K562 (cell line): Measurements from ENCODE around the gene HPN. TPM values are rescaled to one million over a fixed set of nuclear protein-coding genes. Genes with fewer than 3 reads are reported as not detected.

Source experiments
- ATAC-seq: fragments of 200-7000 bp; cut with Tn5 transposase; 3 replicates; pipeline ENCODE4 v1.9.1; 2020; ENCODE audit warnings: moderate library complexity
- BruUV-seq: library from RNA; stranded (reverse); fragments of 400-500 nt; replicated peaks from 2 replicates; lab custom pipeline; 2021; lab: Mats Ljungman, UMichigan
- CTCF ChIA-PET: fragments of 300-600 bp; formaldehyde crosslinking; extraction: SDS; loops from one replicate; lab custom pipeline; 2021; ENCODE audit warnings: low intra/inter-chr PET ratio; lab: Yijun Ruan, JAX
- POLR2A ChIA-PET: fragments of 300-600, 350-650 bp; sonication (Branson Sonifier 250); formaldehyde crosslinking; extraction: SDS; loops from one replicate; lab custom pipeline; 2021; ENCODE audit warnings: antibody characterized with exemption, inconsistent platforms; lab: Yijun Ruan, JAX
- DNase-seq, 4 experiments: peaks; one replicate each; pipeline versions ENCODE4 v3.0.0 to v3.0.0-alpha.2; 2011 to 2018; ENCODE audit warnings: low spot score in 3 of 4, mixed read lengths in 3 of 4; ENCODE audit errors: extremely low read depth in 1 of 4
- FAIRE-seq: peaks from 2 replicates; lab custom pipeline; 2011; peaks lifted over from hg19 to GRCh38; lab: Jason Lieb, UNC
- H2AFZ ChIP-seq: 2 replicates; pipeline ENCODE4 v1.6.0; 2011; ENCODE audit warnings: low read depth, low read length, control low read depth, inconsistent platforms
- H3K27ac ChIP-seq: fragments of 200-600 bp; 3 replicates; pipeline ENCODE4 v1.8.0; 2011; ENCODE audit warnings: low read depth, mild to moderate bottlenecking, control low read depth, inconsistent platforms, low read length, moderate library complexity, mixed read lengths; ENCODE audit errors: extremely low read depth
- H3K27me3 ChIP-seq, 2 experiments: fragments of 300-600 bp in 1 of 2; 2 replicates in 1 of 2; 3 replicates in 1 of 2; pipeline versions ENCODE4 v1.6.0 to v1.8.0; 2011; ENCODE audit warnings: inconsistent platforms in 2 of 2, low read length in 2 of 2, mild to moderate bottlenecking in 1 of 2, mixed read lengths in 1 of 2, moderate library complexity in 1 of 2; ENCODE audit not compliant: control insufficient read depth in 2 of 2, insufficient read depth in 2 of 2
- H3K36me3 ChIP-seq: fragments of 300-600 bp; 3 replicates; pipeline ENCODE4 v1.8.0; 2011; ENCODE audit warnings: mild to moderate bottlenecking, low read length, inconsistent platforms; ENCODE audit not compliant: control insufficient read depth, insufficient read depth
- H3K4me1 ChIP-seq, 2 experiments: fragments of 200-600 bp in 1 of 2; replicated peaks in 1 of 2; 2 replicates in 1 of 2; 3 replicates in 1 of 2; pipeline versions ENCODE4 v1.5.1 to v1.8.0; 2011; ENCODE audit warnings: inconsistent platforms in 2 of 2, low read length in 2 of 2, mild to moderate bottlenecking in 1 of 2, mixed read lengths in 1 of 2, moderate library complexity in 1 of 2; ENCODE audit not compliant: control insufficient read depth in 2 of 2, insufficient read depth in 2 of 2
- H3K4me2 ChIP-seq: 2 replicates; pipeline ENCODE4 v1.6.1; 2011; ENCODE audit warnings: low read length, control low read depth, inconsistent platforms, mixed read lengths; ENCODE audit not compliant: insufficient read depth
- H3K4me3 ChIP-seq: fragments of 200-600 bp; sonication (generic), shearing (Covaris generic); 2 replicates; pipeline ENCODE4 v1.5.1; 2016; ENCODE audit warnings: control low read depth, inconsistent platforms
- H3K79me2 ChIP-seq: fragments of 200-600 bp; 3 replicates; pipeline ENCODE4 v1.8.0; 2011; ENCODE audit warnings: low read length, inconsistent platforms; ENCODE audit not compliant: control insufficient read depth, insufficient read depth
- H3K9ac ChIP-seq, 2 experiments: 2 replicates each; pipeline versions ENCODE4 v1.6.0 to v1.6.1; 2011; ENCODE audit warnings: low read depth in 2 of 2, low read length in 2 of 2, control low read depth in 1 of 2, inconsistent platforms in 1 of 2, mild to moderate bottlenecking in 1 of 2, mixed read lengths in 1 of 2; ENCODE audit not compliant: insufficient read depth in 1 of 2
- H3K9me1 ChIP-seq: one replicate; pipeline ENCODE4 v1.6.0; 2011; ENCODE audit warnings: inconsistent platforms, mild to moderate bottlenecking, low read length, moderate library complexity; ENCODE audit not compliant: control insufficient read depth, insufficient read depth
- H3K9me3 ChIP-seq: replicated peaks from 2 replicates; pipeline ENCODE4 v1.5.1; 2011; ENCODE audit warnings: low read depth, low read length, inconsistent platforms; ENCODE audit not compliant: control insufficient read depth, insufficient read depth
- H4K20me1 ChIP-seq: replicated peaks from 2 replicates; pipeline ENCODE4 v1.6.1; 2011; ENCODE audit warnings: low read length, inconsistent platforms, mixed read lengths; ENCODE audit not compliant: control insufficient read depth, insufficient read depth
- BCLAF1 ChIP-seq, 2 experiments: fragments of 450-650 bp in 1 of 2; IDR thresholded peaks; 2 replicates each; pipeline ENCODE4 v1.6.1; 2011 to 2017; ENCODE audit warnings: low read depth in 2 of 2, antibody characterized with exemption in 1 of 2, borderline replicate concordance in 1 of 2, low read length in 1 of 2, mild to moderate bottlenecking in 1 of 2, mixed read lengths in 1 of 2; ENCODE audit not compliant: control insufficient read depth in 1 of 2
- CBX5 ChIP-seq: IDR thresholded peaks from 2 replicates; pipeline ENCODE4 v1.6.1; 2014; ENCODE audit warnings: low read depth, borderline replicate concordance
- GABPA ChIP-seq: fragments of 200-800 bp; sonication (Bioruptor generic); conservative IDR thresholded peaks from 2 replicates; pipeline ENCODE4 v1.6.1; 2016; ENCODE audit warnings: low read depth, missing genetic modification characterization, missing compliant biosample characterization
- HDAC1 ChIP-seq, 2 experiments: fragments of 450-650 bp; IDR thresholded peaks; 2 replicates each; pipeline ENCODE4 v1.6.1; 2016 to 2017; ENCODE audit warnings: inconsistent platforms in 1 of 2, mild to moderate bottlenecking in 1 of 2, moderate library complexity in 1 of 2
- LCOR ChIP-seq: sonication (generic); formaldehyde crosslinking; IDR thresholded peaks from 2 replicates; pipeline ENCODE4 v1.8.0; 2022; ENCODE audit warnings: mild to moderate bottlenecking, missing genetic modification reagents
- LEF1 ChIP-seq: fragments of 450-650 bp; IDR thresholded peaks from 2 replicates; pipeline ENCODE4 v1.6.1; 2016; ENCODE audit warnings: mild to moderate bottlenecking
- NBN ChIP-seq: fragments of 450-650 bp; IDR thresholded peaks from 2 replicates; pipeline ENCODE4 v1.6.1; 2016; ENCODE audit warnings: low read depth, mild to moderate bottlenecking
- PRMT5 ChIP-seq: sonication (generic); formaldehyde crosslinking; IDR thresholded peaks from 2 replicates; pipeline ENCODE4 v1.5.0; 2020; ENCODE audit warnings: missing genetic modification reagents
- SREBF1 ChIP-seq: fragments of 150-350 bp; IDR thresholded peaks from 2 replicates; pipeline ENCODE4 v1.6.1; 2014; ENCODE audit warnings: antibody characterized with exemption, low read depth, low read length, borderline replicate concordance
- THRA ChIP-seq: fragments of 450-650 bp; IDR thresholded peaks from 2 replicates; pipeline ENCODE4 v1.6.1; 2017; ENCODE audit warnings: mild to moderate bottlenecking, moderate library complexity
- U2AF2 ChIP-seq: fragments of 200-400 bp; formaldehyde crosslinking; optimal IDR thresholded peaks from 2 replicates; pipeline ENCODE3; 2017; ENCODE audit warnings: low read depth, mild to moderate bottlenecking, low read length
- ZFP1 ChIP-seq: fragments of 450-650 bp; formaldehyde crosslinking; IDR thresholded peaks from 2 replicates; pipeline ENCODE4 v1.4.0; 2020; ENCODE audit warnings: mild to moderate bottlenecking, mixed read lengths
- ZFX ChIP-seq: sonication (generic); formaldehyde crosslinking; IDR thresholded peaks from 2 replicates; pipeline ENCODE4 v1.8.0; 2022; ENCODE audit warnings: mild to moderate bottlenecking, missing genetic modification reagents, moderate library complexity
- ZNF785 ChIP-seq: fragments of 250-450 bp; sonication (Bioruptor Pico); IDR thresholded peaks from 2 replicates; pipeline ENCODE4 v1.4.0; 2020; ENCODE audit warnings: mild to moderate bottlenecking
- WGBS: fragments of 100-300 bp; shearing (Covaris generic); methylation state at CpG from one replicate; pipeline ENCODE4 v1.1.6; 2016; ENCODE audit warnings: low coverage, mixed read lengths; ENCODE audit not compliant: insufficient coverage; ENCODE audit errors: missing lambda C conversion rate; 5-methylcytosine and 5-hydroxymethylcytosine counted together
- in situ Hi-C: fragments of 300-500 bp; cut with MboI; formaldehyde crosslinking; loops from 4 replicates; pipeline ENCODE4 v1.15.0; 2018; ENCODE audit warnings: inconsistent platforms, mixed read lengths
- intact Hi-C: fragments of 100-400 bp; cut with micrococcal nuclease; formaldehyde crosslinking; loops from 2 replicates; pipeline ENCODE4 v1.14.2; 2022
- polyA plus RNA-seq, 8 experiments: library from polyadenylated mRNA; depleted of rRNA in 4 of 8; stranded (reverse) in 5 of 8; unstranded in 3 of 8; fragments of >200 nt; fragmentation: Nextera tagmentation in 2 of 8; fragmentation: Illumina TruSeq in 1 of 8; extraction: Ambion mirVana in 2 of 8; extraction: Trizol in 1 of 8; gene quantifications; 2 replicates each; pipeline versions ENCODE4 v1.2.1 to v1.2.3, GENCODE V29; 2011 to 2014; ENCODE audit warnings: inconsistent platforms in 1 of 8, missing spikeins in 1 of 8
- total RNA-seq, 7 experiments: library from RNA; depleted of rRNA in 6 of 7; stranded (reverse); fragments of >200 nt in 6 of 7; fragmentation: Illumina TruSeq in 2 of 7; extraction: Trizol in 2 of 7; gene quantifications; 2 replicates each; pipeline versions ENCODE4 v1.2.1 to v1.2.3, GENCODE V29; 2011 to 2021; ENCODE audit warnings: low replicate concordance in 1 of 7

Gene HPN
- total and polyA plus RNA-seq, 9 of the 15 experiments (the other 6 are each of a cell fraction or from before 2014, with no cell fraction given), result 0.10 to 0.20 TPM; not detected in 7

DNA sequence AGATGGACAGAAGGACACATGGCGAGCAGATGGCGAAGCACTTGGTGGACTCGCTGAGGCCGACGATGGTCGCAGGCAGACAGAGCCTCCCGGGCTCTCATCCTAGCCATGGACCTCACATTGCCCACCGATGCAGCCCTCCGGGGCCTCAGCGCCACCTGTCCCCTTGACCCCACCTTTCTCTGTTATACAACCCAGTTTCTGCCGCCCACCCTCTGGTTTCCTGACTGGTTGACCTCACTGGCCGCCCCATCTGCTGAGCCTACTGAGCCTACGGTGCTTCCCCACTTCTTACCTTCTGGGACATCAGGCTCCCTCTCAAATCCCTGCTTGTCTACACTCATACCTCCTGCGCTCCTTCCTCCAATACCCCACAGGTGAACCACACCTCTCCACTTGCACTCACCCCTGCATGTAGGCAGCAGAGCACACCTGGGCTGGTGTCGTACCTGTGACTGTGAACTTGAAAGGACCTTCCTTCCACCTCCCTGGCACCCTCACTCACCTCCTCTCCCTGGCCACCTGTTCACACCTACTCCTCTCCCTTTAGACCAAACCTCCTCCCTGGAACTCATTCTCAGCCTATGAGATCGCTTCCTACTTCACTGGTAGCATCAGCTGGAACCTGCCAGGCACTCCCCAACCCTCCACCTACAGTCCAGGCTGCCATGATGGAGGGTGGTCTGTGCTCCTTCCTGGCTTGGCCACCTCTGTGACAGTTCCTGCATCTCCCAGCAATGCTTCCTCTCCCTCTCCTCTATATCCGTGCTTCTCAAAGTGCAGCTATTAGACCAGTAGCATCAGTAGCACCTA is 36.1 kb downstream of the HPN start:
- Histone ChIP-seq H2AFZ (no peak overlapping the region), H3K9me1 (no peaks in the 10 kb centered on the region), H4K20me1 (no peaks in the 10 kb centered on the region)
- in situ Hi-C loops, result no loop called here
- WGBS, result 11% methylated on average over 17 of the region's 17 CpGs
- no peak for TF ChIP-seq ZFP1 (CRISPR knock-in tag)
- TF ChIP-seq LEF1, result no peak
- no peak for TF ChIP-seq HDAC1 (IDR thresholded peaks at IDR 0.05)
- no peak for TF ChIP-seq NBN
- no peak for TF ChIP-seq BCLAF1 (IDR thresholded peaks at IDR 0.05; ENCODE audit: borderline replicate concordance in 1 of 2, control insufficient read depth in 1 of 2, low read depth in 2 of 2, low read length in 1 of 2)
- TF ChIP-seq PRMT5, result no peak
- TF ChIP-seq SREBF1, result no peak
- TF ChIP-seq ZNF785 (CRISPR knock-in tag), result no peak
- TF ChIP-seq THRA, result no peak
- TF ChIP-seq U2AF2, result no peak
- no peak for TF ChIP-seq LCOR
- TF ChIP-seq ZFX, result no peak
- no peak for TF ChIP-seq GABPA (tag)
- no peak for TF ChIP-seq CBX5
- TF ChIP-seq, all 486 proteins: peak for 0
- H3K27ac ChIP-seq, result no peak overlapping the region
- H3K4me3 ChIP-seq, result no peak overlapping the region
- H3K9me3 ChIP-seq, result no peaks in the 10 kb centered on the region
- no peak overlapping the region for H3K4me2 ChIP-seq
- no peak for FAIRE-seq
- ChIA-PET CTCF (no interaction called here), POLR2A (no interaction called here)
- peaks cover 0 to 29% of the 10 kb centered on the region in 2 experiments; a peak in 2 of 5 replicates for H3K4me1 ChIP-seq
- intact Hi-C loops, result no loop called here
- BruUV-seq, result no TSS peak
- no peak for DNase-seq
- H3K79me2 ChIP-seq, result no peaks in the 10 kb centered on the region
- peaks cover 37 to 76% of the 10 kb centered on the region in 2 experiments; a peak in 4 of 5 replicates for H3K27me3 ChIP-seq
- 0 out of 4 replicates have a peak overlapping the region, but pooled peaks of 1 of the 2 experiments have one; percentile 31 for H3K9ac ChIP-seq
- ATAC-seq, result no peak
- no peaks in the 10 kb centered on the region for H3K36me3 ChIP-seq
